ENCODE results near the gene TNRC18. TPM values are rescaled to one million over a fixed set of nuclear protein-coding genes. Genes with fewer than 3 reads are reported as not detected.

Gene TNRC18
- total RNA-seq, 4 donors from 2014 or later, result 81.1 to 160 (median 104) TPM

DNA sequence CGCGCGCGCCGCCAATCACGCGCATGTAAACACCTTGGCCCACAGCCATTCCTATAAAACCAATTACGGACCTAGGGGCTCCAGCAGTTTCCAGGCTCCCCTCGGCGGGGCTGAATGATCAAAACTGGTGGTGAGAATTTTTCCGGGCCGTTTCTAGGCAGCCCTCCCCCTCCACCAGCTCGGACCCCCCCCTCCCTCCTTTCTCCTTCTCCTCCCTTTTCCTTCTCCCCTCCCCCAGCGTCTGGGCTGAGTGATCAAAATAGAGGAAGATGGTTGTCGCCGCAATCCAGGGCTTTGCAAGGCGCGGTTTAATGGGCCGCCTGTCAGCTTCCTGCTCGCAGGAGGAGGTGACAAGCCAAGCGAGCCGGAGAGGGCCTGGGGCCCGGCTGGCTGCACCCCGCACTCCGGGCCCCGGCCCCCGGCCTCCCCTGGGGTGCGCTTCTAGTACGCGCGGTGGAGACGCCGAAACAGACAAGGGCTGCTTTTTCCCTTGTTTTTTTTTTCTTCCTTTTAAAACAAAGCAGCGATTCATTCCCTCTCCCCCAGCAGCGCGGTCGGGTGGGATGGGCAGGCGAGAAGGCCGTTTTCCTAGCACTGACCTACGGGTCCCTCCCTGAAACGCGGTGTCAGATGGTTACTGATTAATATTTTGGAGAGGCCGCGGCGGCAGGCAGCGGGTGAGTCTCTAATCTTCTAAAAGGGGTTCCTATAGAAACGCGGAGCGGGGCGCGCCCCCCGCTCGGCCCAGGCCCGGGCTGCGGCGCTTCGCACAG, 528 bp upstream of the TNRC18 start:
- whole genome bisulfite sequencing, result under 1% methylated on average over 55 of the region's 57 CpGs
- H3K27ac ChIP-seq, result peak overlapping the region; percentile 98
- TF ChIP-seq EP300 (IDR thresholded peaks at IDR 0.05) (no peak), POLR2A (IDR thresholded peaks at IDR 0.05) (peak in 1 of 2 donors; percentile 27), POLR2AphosphoS5 (IDR thresholded peaks at IDR 0.05) (peak in 2 of 3 donors; percentile 31 to 72)
- TF ChIP-seq, protein P1, sequence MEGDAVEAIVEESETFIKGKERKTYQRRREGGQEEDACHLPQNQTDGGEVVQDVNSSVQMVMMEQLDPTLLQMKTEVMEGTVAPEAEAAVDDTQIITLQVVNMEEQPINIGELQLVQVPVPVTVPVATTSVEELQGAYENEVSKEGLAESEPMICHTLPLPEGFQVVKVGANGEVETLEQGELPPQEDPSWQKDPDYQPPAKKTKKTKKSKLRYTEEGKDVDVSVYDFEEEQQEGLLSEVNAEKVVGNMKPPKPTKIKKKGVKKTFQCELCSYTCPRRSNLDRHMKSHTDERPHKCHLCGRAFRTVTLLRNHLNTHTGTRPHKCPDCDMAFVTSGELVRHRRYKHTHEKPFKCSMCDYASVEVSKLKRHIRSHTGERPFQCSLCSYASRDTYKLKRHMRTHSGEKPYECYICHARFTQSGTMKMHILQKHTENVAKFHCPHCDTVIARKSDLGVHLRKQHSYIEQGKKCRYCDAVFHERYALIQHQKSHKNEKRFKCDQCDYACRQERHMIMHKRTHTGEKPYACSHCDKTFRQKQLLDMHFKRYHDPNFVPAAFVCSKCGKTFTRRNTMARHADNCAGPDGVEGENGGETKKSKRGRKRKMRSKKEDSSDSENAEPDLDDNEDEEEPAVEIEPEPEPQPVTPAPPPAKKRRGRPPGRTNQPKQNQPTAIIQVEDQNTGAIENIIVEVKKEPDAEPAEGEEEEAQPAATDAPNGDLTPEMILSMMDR (IDR thresholded peaks at IDR 0.05), result no peak

DNA sequence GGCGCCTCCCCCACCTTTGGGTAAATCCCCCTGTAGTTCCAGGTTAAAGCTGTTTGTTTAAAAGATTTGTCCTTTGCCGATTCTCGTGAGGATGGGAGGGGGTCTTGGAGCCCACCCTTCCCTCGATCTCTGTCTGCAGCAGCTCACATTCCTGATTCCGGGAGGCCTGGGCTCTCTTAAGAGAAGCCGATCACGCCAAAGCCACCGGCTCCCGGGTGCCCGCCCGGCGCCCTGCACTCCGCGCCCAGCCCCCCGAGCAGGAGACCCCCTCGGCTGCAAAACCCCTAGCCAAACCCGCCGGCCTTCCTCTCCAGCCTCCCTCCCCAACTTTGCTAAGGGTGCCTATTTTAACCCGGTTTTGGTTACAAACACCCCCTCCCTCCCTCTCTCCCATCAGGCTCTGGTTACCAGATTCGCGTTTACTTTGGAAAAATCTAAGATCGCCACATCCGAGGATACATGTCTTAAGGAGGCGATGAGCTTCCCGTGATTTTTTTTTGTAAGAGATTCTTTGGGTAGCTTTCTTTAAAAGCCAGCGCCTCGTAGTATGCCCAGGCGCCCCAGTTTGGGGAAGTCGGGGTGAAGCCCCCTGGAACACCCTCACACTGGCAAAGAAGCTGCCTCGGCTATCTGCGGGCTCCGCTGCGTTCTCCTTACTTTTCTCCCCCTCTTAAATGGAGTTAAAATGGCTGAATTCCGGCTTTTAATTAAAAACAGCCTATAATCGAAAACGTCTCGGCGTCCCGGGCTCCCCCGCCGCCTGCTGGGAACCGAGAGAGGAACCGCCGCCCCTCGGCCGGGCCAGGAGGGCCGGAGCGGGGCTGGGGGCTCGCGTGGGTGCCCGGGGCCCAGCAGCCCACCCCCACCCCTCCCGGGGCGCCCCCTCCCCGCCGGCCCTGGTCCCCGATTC, 983 bp downstream of the TNRC18 start:
- Histone ChIP-seq H3K27me3 (no peaks in the 10 kb centered on the region), H3K9me3 (no peaks in the 10 kb centered on the region), H3K36me3 (no peaks in the 10 kb centered on the region), H3K4me3 (peak overlapping the region; percentile 82), H3K27ac (peak overlapping the region; percentile 98), H3K4me1 (peaks cover 21% of the 10 kb centered on the region)
- WGBS, result under 1% methylated on average over 39 of the region's 56 CpGs
- TF ChIP-seq, protein P1 (IDR thresholded peaks at IDR 0.05), result peak in 1 of 2 donors; percentile 17
- TF ChIP-seq POLR2A (IDR thresholded peaks at IDR 0.05) (no peak), EP300 (IDR thresholded peaks at IDR 0.05) (no peak)
- no peak for DNase-seq (ENCODE audit: low spot score in 2 of 2)

More for the DNA sequence above, 528 bp upstream of the TNRC18 start:
- no peaks in the 10 kb centered on the region for H3K36me3 ChIP-seq
- peak; percentile 96 to 97 for DNase-seq (ENCODE audit: low spot score in 2 of 2)
- no peaks in the 10 kb centered on the region for H3K27me3 ChIP-seq
- H3K9me3 ChIP-seq, result no peaks in the 10 kb centered on the region
- H3K4me3 ChIP-seq, result peak overlapping the region; percentile 82
- peaks cover 17% of the 10 kb centered on the region for H3K4me1 ChIP-seq

DNA sequence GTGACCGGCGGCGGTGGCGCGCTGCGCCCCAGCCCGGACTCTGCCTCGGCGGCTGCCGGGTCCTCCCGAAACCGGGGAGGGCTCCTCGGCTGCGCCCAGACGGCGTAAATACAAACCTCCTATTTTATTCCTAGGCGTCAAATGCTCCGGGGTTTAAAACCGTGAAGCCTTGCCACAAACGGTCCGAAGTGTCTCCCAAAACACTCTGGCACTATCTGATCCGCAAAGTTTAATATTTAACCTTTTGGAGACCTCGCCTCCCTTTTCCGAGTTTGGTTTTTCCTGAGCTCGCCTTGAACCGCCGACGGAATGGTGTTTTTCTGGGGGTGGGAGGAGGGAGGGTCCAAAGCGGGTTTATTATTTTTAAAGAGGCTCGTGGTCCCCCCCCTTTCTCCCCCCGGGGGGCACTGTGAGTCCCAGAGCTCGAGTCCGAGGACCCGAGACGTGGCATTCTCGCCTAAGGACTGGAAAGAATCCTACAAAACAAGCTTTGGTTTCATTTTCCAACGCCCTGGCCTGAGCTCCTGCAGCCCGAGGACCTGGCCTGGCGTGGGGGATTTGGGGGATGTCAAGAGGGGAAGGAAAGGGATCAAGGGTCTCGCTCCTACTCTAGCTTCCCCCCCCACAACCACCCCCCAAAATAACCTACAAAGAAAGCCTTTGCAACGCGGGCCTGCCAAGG, 1.8 kb downstream of the TNRC18 start:
- DNase-seq (ENCODE audit: low spot score in 2 of 2), result no peak
- under 1% methylated on average over 33 of the region's 42 CpGs for WGBS

DNA sequence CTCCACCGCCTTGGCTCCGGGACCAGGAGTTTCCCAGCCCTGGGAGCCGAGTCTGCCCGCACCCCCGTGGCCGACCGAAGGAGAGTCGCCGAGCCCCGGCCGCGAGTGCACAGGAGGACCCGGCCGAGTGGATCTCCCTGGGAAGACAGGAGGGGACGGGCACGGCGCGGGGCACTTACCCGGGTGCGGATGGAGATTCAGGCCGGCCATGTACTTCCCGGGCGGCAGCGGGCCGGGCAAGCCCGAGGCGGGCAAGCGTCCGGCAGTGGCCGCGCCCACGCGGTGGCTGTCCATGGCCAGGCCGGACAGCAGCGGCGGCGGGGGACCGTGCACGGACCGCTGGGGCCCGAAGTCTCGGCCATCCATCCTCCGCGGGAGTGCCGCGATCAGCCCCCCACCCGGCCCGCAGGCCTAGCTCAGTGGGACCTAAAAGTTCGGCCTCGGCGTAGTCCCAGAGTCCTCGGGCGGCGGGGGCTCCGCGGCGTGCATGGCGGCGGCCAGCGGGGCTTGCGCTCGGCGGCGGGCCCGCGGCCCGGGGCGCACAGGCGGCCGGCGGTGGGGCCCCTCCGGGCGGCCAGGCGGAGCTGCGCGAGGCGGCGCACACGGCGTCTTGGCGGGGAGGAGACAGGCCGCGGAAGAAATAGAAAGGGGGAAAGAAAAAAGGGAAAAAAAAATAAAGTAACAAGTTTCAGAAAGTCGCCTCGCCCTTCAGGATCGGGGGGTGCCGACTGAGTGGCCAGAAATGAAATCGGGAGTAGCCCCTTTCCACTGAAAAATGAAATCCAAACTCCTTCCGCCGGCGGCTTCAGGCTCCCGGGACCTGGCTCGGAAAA, 2.5 kb downstream of the TNRC18 start:
- Histone ChIP-seq H3K4me3 (peak overlapping the region; percentile 82), H3K27ac (peak overlapping the region; percentile 98), H3K9me3 (no peaks in the 10 kb centered on the region), H3K27me3 (no peaks in the 10 kb centered on the region), H3K4me1 (peaks cover 28% of the 10 kb centered on the region), H3K36me3 (no peaks in the 10 kb centered on the region)
- peak in 1 of 2 donors; percentile 80 for DNase-seq (ENCODE audit: low spot score in 2 of 2)
- WGBS, result under 1% methylated on average over 58 of the region's 93 CpGs
- TF ChIP-seq POLR2A (IDR thresholded peaks at IDR 0.05), result no peak
- no peak for TF ChIP-seq POLR2AphosphoS5 (IDR thresholded peaks at IDR 0.05)
- TF ChIP-seq, protein P1 (IDR thresholded peaks at IDR 0.05), result no peak
- TF ChIP-seq EP300 (IDR thresholded peaks at IDR 0.05), result no peak

More for the DNA sequence above, 1.8 kb downstream of the TNRC18 start:
- H3K9me3 ChIP-seq, result no peaks in the 10 kb centered on the region
- H3K36me3 ChIP-seq, result no peaks in the 10 kb centered on the region
- TF ChIP-seq, protein P1 (IDR thresholded peaks at IDR 0.05), result no peak
- TF ChIP-seq POLR2AphosphoS5 (IDR thresholded peaks at IDR 0.05), result no peak
- TF ChIP-seq EP300 (IDR thresholded peaks at IDR 0.05), result no peak
- no peak for TF ChIP-seq POLR2A (IDR thresholded peaks at IDR 0.05)
- peak overlapping the region; percentile 82 for H3K4me3 ChIP-seq
- H3K27ac ChIP-seq, result peak overlapping the region; percentile 98
- H3K27me3 ChIP-seq, result no peaks in the 10 kb centered on the region
- H3K4me1 ChIP-seq, result peaks cover 28% of the 10 kb centered on the region

All from suprapubic skin (tissue), 4 donors.